HG02678 (cell line): ENCODE measurements around the gene TSEN15.
"Not testable (repeated sequence)": the region's sequence is repeated elsewhere in the genome, so short reads cannot be mapped to it uniquely, and the experiment has no call there.

ENCODE experiments used
- ATAC-seq: cut with Tn5 transposase; IDR thresholded peaks from one replicate; pipeline ENCODE4 v1.9.1; 2021; ENCODE audit warnings: mild to moderate bottlenecking, moderate library complexity; ENCODE audit not compliant: unreplicated experiment

TSEN15 gene

DNA sequence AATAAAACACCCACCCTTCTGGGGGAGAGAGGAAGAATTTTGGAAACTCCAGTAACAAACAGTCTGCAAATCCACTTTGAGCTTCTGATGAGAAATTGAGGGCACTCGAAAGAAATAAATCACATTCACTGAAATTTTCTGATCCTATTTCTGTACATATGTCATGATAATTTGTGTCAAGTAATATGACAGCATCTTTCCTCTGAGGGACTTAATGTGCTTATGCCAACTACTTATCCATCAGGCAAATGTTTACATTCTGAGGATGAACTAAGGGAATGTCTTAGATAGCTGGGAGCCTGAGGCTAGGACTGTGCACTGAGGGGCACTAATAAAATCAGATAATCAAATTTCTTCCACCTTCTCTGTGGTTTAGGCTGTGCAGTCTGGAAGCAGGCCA, 44.5 kb downstream of the TSEN15 start:
- ATAC-seq = no peak

DNA sequence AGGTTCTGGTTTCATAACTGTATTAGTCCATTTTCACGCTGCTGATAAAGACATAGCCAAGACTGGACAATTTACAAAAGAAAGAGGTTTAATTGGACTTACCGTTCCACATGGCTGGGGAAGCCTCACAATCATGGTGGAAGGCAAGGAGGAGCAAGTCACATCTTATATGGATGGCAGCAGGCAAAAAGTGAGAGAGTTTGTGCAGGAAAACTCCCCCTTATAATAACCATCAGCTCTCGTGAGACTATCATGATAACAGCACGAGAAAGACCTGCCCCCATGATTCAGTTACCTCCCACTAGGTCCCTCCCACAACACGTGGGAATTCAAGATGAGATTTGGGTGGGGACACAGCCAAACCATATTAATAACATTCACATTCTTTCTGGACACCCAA, 45.0 kb downstream of the TSEN15 start:
- ATAC-seq = not testable (repeated sequence)

DNA sequence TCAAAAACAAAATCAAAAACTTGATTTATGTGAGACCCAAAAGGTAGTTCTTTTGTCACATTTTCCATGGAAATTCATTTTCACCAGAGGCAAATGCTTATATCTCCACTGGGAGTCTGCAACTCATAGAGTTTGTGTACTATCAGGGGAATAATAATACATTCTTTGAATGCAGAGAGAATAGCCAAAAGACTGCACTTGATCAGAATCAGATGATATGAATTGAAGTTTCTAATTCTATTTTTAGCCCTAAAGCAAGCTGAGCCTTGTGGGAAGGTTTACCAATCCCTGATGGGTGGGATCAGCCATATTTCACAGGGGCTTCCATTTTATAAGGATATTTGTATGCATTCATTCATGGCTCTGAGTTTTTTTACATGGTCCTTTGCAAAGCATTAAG, 49.6 kb downstream of the TSEN15 start:
- no peak for ATAC-seq

DNA sequence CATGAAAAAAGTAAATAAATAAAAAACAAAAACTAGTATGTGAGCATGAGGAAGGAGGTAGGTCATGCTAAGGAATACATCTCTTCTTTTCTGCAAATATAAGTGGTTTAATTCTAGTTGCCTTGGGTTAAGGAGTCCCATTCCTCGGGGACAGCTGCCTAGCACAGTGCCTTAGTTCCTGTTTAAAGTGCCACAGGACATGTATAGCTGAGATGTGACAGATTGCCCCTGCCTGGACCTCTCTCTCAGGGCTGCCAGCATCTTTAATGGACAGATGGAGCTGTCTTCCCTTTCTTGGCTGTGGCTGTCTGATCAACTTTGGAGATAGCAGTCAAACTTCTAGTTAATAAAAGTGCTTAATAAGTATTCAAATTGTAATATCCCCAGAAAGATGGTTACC, 50.0 kb downstream of the TSEN15 start:
- ATAC-seq = no peak

GRCh38 chr1:184110272-184111204, 59.0 kb downstream of the TSEN15 start:
- ATAC-seq = no peak

- no peak for ATAC-seq
Observed at GRCh38 chr1:184112176-184112948, 60.8 kb downstream of the TSEN15 start.

DNA sequence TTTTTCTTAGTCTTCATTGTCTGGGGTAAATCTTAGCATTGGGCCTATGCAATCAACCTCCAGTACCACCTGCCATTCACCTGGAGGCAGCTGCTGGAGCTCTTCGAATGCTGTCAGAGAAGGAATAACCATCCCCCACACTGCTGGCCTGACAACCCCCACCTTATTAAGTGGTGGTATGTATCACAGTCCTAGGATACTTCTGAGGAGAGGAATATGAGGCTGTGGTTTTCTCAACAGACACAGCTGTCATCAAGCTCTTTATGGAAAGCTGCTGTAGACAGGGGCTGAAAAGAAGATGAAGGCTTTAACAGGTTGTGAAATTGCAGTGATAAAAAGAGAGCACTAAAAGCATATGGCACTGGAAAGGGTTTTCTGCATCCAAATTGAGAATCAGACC, 61.7 kb downstream of the TSEN15 start:
- ATAC-seq = no peak

DNA sequence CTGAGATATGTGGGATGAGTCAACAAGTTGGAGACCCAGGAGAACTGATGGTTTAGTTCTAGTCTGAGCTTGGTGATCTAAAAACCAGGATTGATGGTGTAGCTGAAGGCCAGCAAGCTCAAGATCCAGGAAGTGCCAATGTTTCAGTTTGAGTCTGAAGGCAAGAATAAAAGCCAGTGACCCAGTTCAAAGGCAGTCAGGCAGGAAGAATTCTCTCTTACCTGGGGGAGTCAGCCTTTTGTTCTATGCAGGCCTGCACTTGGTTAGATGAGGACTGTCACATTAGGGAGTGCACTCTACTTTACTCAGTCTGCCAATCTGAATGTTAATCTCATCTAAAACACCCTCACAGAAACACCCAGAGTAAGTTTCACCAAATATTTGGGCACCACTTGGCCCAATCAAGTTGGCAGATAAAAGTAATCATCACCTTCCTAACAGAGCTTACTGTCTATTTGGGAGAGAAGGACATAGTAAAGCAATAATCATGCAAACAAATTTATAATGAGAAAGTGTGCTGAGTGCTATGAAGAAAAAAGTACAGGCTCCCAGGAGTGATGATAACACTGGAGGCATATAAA, 63.4 kb downstream of the TSEN15 start:
- ATAC-seq = no peak

GRCh38 chr1:184116287-184116686, 64.8 kb downstream of the TSEN15 start:
- ATAC-seq = no peak

DNA sequence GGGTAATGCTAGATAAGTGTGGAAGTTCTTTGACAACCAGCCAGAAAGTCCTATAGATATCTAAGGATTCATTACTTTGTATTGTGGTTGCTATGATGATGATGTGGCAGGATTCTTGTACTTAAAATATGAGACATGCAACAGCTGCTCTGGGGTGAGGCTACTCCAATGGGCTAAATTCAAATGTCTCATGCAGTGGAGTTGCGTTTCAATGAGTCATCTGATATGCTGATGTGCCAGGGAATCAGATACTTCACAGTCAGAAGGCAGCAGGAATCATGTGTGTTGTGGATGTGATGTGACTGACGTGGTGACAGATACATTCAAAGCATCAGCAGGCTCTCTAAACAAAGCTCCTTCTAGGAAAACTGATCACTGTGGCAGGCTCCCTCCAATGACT, 66.5 kb downstream of the TSEN15 start:
- ATAC-seq = no peak
